ENCODE data around the gene USF2. TPM values are rescaled to one million over a fixed set of nuclear protein-coding genes. Genes with fewer than 3 reads are reported as not detected.

USF2 gene
- total RNA-seq, 1 experiment from 2014 or later = 121 TPM

DNA sequence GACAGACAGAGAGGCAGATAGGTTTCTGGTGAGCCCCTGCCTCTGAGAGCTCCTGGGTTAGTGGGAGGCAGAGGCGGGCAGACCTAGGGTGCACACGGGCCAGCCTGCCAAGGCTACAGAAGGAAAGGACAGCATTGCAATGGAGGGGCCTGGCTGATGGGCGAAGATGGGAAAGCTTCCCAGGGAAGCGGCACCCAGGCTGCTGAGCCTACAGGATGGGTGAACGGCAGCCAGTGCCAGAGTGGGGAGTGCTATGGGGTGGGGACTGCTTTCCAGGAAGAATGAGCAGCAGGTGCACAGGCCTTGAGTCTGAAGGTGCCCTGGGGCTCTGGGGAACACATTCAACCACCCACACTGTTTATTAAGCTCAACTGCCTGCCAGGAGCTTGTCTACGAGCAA is 22.5 kb downstream of the USF2 start:
- in situ Hi-C loops (cut with HindIII; ENCODE audit: low pct_unique_long_range_greater_than_20kb, low sequenced_read_pairs) = no loop called here
- Histone ChIP-seq H3K4me1 (ENCODE audit: control insufficient read depth, insufficient read depth, low read length) (no peaks in the 10 kb centered on the region), H3K36me3 (ENCODE audit: control insufficient read depth, insufficient read depth, low read length) (no peaks in the 10 kb centered on the region), H3K9me3 (ENCODE audit: control insufficient read depth, insufficient read depth, low read depth, low read length) (no peaks in the 10 kb centered on the region), H3K27ac (ENCODE audit: low read length) (no peak overlapping the region), H3K27me3 (ENCODE audit: control insufficient read depth, insufficient read depth, low read length) (no peaks in the 10 kb centered on the region; the same call in 1 of the 2 replicates), H3K4me3 (ENCODE audit: low read depth in 2 of 2, low read length in 2 of 2) (no peak overlapping the region)
- POLR2A ChIA-PET = no interaction called here
- TF ChIP-seq TCF7L2 (IDR thresholded peaks at IDR 0.05; ENCODE audit: low read depth, low read length) (no peak), SIN3A (IDR thresholded peaks at IDR 0.05; ENCODE audit: borderline replicate concordance, insufficient read depth, low read depth, low read length) (no peak), POLR2AphosphoS5 (IDR thresholded peaks at IDR 0.05; ENCODE audit: low read depth, low read length) (no peak)
- TF ChIP-seq, protein P1, sequence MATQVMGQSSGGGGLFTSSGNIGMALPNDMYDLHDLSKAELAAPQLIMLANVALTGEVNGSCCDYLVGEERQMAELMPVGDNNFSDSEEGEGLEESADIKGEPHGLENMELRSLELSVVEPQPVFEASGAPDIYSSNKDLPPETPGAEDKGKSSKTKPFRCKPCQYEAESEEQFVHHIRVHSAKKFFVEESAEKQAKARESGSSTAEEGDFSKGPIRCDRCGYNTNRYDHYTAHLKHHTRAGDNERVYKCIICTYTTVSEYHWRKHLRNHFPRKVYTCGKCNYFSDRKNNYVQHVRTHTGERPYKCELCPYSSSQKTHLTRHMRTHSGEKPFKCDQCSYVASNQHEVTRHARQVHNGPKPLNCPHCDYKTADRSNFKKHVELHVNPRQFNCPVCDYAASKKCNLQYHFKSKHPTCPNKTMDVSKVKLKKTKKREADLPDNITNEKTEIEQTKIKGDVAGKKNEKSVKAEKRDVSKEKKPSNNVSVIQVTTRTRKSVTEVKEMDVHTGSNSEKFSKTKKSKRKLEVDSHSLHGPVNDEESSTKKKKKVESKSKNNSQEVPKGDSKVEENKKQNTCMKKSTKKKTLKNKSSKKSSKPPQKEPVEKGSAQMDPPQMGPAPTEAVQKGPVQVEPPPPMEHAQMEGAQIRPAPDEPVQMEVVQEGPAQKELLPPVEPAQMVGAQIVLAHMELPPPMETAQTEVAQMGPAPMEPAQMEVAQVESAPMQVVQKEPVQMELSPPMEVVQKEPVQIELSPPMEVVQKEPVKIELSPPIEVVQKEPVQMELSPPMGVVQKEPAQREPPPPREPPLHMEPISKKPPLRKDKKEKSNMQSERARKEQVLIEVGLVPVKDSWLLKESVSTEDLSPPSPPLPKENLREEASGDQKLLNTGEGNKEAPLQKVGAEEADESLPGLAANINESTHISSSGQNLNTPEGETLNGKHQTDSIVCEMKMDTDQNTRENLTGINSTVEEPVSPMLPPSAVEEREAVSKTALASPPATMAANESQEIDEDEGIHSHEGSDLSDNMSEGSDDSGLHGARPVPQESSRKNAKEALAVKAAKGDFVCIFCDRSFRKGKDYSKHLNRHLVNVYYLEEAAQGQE (IDR thresholded peaks at IDR 0.05; ENCODE audit: insufficient read depth in 1 of 2, low read depth in 2 of 2, low read length in 1 of 2) = no peak
- TF ChIP-seq, protein P2, sequence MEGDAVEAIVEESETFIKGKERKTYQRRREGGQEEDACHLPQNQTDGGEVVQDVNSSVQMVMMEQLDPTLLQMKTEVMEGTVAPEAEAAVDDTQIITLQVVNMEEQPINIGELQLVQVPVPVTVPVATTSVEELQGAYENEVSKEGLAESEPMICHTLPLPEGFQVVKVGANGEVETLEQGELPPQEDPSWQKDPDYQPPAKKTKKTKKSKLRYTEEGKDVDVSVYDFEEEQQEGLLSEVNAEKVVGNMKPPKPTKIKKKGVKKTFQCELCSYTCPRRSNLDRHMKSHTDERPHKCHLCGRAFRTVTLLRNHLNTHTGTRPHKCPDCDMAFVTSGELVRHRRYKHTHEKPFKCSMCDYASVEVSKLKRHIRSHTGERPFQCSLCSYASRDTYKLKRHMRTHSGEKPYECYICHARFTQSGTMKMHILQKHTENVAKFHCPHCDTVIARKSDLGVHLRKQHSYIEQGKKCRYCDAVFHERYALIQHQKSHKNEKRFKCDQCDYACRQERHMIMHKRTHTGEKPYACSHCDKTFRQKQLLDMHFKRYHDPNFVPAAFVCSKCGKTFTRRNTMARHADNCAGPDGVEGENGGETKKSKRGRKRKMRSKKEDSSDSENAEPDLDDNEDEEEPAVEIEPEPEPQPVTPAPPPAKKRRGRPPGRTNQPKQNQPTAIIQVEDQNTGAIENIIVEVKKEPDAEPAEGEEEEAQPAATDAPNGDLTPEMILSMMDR (IDR thresholded peaks at IDR 0.05) = no peak
- DNase-seq (ENCODE audit: low read depth, low spot score) = no peak
- intact Hi-C loops (cut with micrococcal nuclease; ENCODE audit: unreplicated experiment) = no loop called here
- CTCF ChIA-PET = no interaction called here
- no TSS peak for BruUV-seq (replicated peaks)
- no peak for ATAC-seq

DNA sequence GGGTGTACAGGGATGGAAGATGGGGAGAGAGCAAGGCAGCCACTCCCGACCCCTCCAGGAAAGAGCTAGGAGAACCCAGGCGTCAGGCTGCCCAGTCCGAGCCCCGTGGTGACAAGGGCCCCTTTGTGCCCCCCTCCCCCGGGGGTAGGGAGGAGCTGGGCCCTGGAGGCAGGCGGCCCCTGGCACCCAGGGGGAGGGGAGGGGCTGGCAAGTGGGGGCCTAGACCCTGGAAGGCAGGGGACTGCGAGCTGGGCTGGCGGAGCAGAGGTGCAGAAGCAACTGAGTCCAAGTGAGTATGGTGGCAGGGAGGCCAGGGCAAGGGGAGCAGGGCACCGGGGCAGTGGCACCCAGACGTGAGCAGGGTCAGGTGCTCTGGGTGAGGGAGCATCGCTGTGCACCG is 23.2 kb downstream of the USF2 start, which contains the start of gene MAG:
Gene MAG, plus strand, starts transcription at position 246 of the 400 bp plus-strand sequence. CDS start 3,248 bp downstream, outside the sequence.
- TF ChIP-seq POLR2AphosphoS5 (IDR thresholded peaks at IDR 0.05; ENCODE audit: low read depth, low read length) = no peak
- TF ChIP-seq TCF7L2 (IDR thresholded peaks at IDR 0.05; ENCODE audit: low read depth, low read length) = no peak
- TF ChIP-seq, protein P1 (IDR thresholded peaks at IDR 0.05; ENCODE audit: insufficient read depth in 1 of 2, low read depth in 2 of 2, low read length in 1 of 2) = no peak
- TF ChIP-seq, protein P2 (IDR thresholded peaks at IDR 0.05) = no peak
- TF ChIP-seq SIN3A (IDR thresholded peaks at IDR 0.05; ENCODE audit: borderline replicate concordance, insufficient read depth, low read depth, low read length) = no peak
- intact Hi-C loops (cut with micrococcal nuclease; ENCODE audit: unreplicated experiment) (no loop called here), in situ Hi-C loops (cut with HindIII; ENCODE audit: low pct_unique_long_range_greater_than_20kb, low sequenced_read_pairs) (no loop called here)
- Histone ChIP-seq H3K27me3 (ENCODE audit: control insufficient read depth, insufficient read depth, low read length) (no peaks in the 10 kb centered on the region; the same call in 1 of the 2 replicates), H3K9me3 (ENCODE audit: control insufficient read depth, insufficient read depth, low read depth, low read length) (no peaks in the 10 kb centered on the region), H3K4me3 (ENCODE audit: low read depth in 2 of 2, low read length in 2 of 2) (no peak within 1 kb of the TSS), H3K4me1 (ENCODE audit: control insufficient read depth, insufficient read depth, low read length) (no peaks in the 10 kb centered on the region), H3K27ac (ENCODE audit: low read length) (no peak within 1 kb of the TSS), H3K36me3 (ENCODE audit: control insufficient read depth, insufficient read depth, low read length) (no peaks in the 10 kb centered on the region)
- ChIA-PET POLR2A (interaction anchor here (0.6 kb wide), 1 partner anchor 370 kb away, joined by 5 read pairs; no protein-coding TSS in a partner anchor), CTCF (no interaction called here)
- no peak for DNase-seq (ENCODE audit: low read depth, low spot score)
- ATAC-seq = no peak
- no TSS peak for BruUV-seq (replicated peaks)

All from Panc1 (cell line).